HTR-8/SVneo (cell line): ENCODE measurements around the gene MYH6.
"Not testable (repeated sequence)": the region's sequence is repeated elsewhere in the genome, so short reads cannot be mapped to it uniquely, and the experiment has no call there.

ENCODE experiments used
- DNase-seq: peaks from one replicate; pipeline ENCODE4 v3.0.0; 2011; ENCODE audit warnings: low spot score, mixed read lengths; ENCODE audit not compliant: insufficient read length
- FAIRE-seq: peaks from 2 replicates; lab custom pipeline; 2011; peaks lifted over from hg19 to GRCh38; lab: Jason Lieb, UNC

The MYH6 gene

GRCh38 chr14:23436327-23437132 is 28.5 kb upstream of the MYH6 start:
- DNase-seq (no peak), FAIRE-seq (no peak)

- FAIRE-seq (no peak), DNase-seq (no peak)
Observed at GRCh38 chr14:23435543-23436326, 27.7 kb upstream of the MYH6 start, which contains the start of gene MYH7. Gene MYH7 (minus strand): TSS chr14:23435660. CDS start chr14:23433732, 1,928 bp downstream.

- FAIRE-seq (no peak), DNase-seq (no peak)
Observed at GRCh38 chr14:23434488-23435222, 26.6 kb upstream of the MYH6 start.

GRCh38 chr14:23433457-23433856 is 25.4 kb upstream of the MYH6 start:
- DNase-seq: no peak
- no peak for FAIRE-seq

- no peak for FAIRE-seq
- DNase-seq: no peak
Observed at GRCh38 chr14:23432946-23433345, 24.9 kb upstream of the MYH6 start.

- FAIRE-seq: no peak
- DNase-seq: no peak
Observed at GRCh38 chr14:23432102-23432925, 24.2 kb upstream of the MYH6 start.

- FAIRE-seq (no peak), DNase-seq (no peak)
Observed at GRCh38 chr14:23431486-23431885, 23.4 kb upstream of the MYH6 start.

- FAIRE-seq: no peak
- DNase-seq: peak; percentile 20
Observed at GRCh38 chr14:23430723-23431085, 22.6 kb upstream of the MYH6 start.

- FAIRE-seq: no peak
- no peak for DNase-seq
Observed at GRCh38 chr14:23430016-23430722, 22.1 kb upstream of the MYH6 start.

- FAIRE-seq (no peak), DNase-seq (no peak)
Observed at GRCh38 chr14:23428686-23429495, 20.8 kb upstream of the MYH6 start.

- not testable (repeated sequence) for DNase-seq, FAIRE-seq
Observed at GRCh38 chr14:23425798-23426197, 17.7 kb upstream of the MYH6 start.

GRCh38 chr14:23425169-23425568 is 17.1 kb upstream of the MYH6 start:
- FAIRE-seq (no peak), DNase-seq (no peak)

GRCh38 chr14:23423657-23424056 is 15.6 kb upstream of the MYH6 start:
- DNase-seq (no peak), FAIRE-seq (no peak)

- FAIRE-seq: no peak
- no peak for DNase-seq
Observed at GRCh38 chr14:23421594-23421993, 13.5 kb upstream of the MYH6 start.

GRCh38 chr14:23419646-23420045 is 11.6 kb upstream of the MYH6 start:
- not testable (repeated sequence) for FAIRE-seq, DNase-seq

- FAIRE-seq (no peak), DNase-seq (no peak)
Observed at GRCh38 chr14:23418021-23418420, 9.9 kb upstream of the MYH6 start.

GRCh38 chr14:23417269-23417668 is 9.2 kb upstream of the MYH6 start:
- FAIRE-seq, DNase-seq: not testable (repeated sequence)

GRCh38 chr14:23416801-23417200 is 8.7 kb upstream of the MYH6 start:
- no peak for FAIRE-seq

More at GRCh38 chr14:23416801-23417200, 8.7 kb upstream of the MYH6 start:
- no peak for DNase-seq
